Fibroblast of skin of back (primary cell): Measurements from ENCODE around the gene UPK2. TPM values are rescaled to one million over a fixed set of nuclear protein-coding genes. Genes with fewer than 3 reads are reported as not detected.

Source experiments
- DNase-seq: peaks from one replicate; pipeline ENCODE4 v3.0.0-alpha.2; 2013
- polyA plus RNA-seq, 2 experiments: library from polyadenylated mRNA; unstranded; fragments of 120-200 nt; gene quantifications; one replicate each; pipeline ENCODE4 v1.2.1, GENCODE V29; 2013; ENCODE audit not compliant: insufficient read length in 2 of 2

The UPK2 gene
- polyA plus RNA-seq (2013, experiment 1 of 2; ENCODE audit: insufficient read length), result 0.22 TPM
- polyA plus RNA-seq (2013, experiment 2 of 2; ENCODE audit: insufficient read length), result 0.13 TPM

- DNase-seq, result peak; percentile 75
Observed at GRCh38 chr11:118956094-118956846, at the start of gene UPK2. UPK2 (plus strand) TSS chr11:118956298; CDS start chr11:118956351, 53 bp downstream.

DNA sequence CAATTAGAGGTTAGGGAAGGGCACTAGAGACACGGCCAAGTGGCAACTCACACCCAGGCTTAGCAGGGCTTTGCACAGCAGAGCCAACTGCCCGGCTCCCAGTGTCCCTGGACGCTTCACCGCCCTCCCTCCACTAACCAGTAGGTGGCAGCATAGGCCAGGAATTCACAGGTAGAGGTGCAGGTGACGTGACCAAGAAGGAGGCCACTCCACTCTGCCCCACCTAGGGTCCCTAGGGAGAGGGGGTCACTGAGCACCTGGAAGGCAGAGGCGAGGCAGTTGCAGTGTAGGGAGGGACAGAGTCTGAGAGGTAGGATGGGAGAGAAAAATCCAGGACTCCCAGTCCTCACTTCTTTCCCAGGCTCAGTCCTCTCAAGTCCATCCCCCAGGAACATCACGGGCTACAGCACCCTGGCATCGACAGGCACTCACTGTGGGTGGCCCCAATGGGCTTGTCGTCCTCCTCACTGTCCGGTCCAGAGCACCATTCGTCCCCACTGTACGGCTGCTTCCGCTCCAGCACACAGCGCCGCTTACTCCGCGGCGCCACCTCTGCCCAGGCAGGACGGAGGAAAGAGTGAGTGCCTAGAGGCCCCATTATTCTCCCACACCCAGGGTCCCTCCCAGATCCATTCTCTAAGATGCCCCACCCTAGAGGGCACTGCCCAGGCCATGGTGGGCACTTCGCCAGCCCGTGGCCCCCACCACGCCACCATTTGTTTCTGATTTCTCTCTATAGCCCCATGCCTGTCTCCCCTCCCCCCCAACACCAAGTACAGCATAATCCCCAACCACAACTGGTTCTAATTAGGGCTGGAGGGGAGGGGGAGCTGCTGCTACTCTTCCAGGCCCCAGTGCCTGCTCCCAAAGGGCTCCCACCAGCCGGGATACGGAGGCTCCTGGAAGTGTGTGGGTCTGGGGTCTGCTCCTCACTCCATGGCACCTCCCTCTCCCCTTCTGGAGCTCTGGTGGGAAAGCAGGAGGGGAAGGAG lies 48.8 kb upstream of the UPK2 start:
- peak; percentile 73 for DNase-seq

- DNase-seq, result no peak
Observed at GRCh38 chr11:118908264-118908663, 47.8 kb upstream of the UPK2 start.

DNA sequence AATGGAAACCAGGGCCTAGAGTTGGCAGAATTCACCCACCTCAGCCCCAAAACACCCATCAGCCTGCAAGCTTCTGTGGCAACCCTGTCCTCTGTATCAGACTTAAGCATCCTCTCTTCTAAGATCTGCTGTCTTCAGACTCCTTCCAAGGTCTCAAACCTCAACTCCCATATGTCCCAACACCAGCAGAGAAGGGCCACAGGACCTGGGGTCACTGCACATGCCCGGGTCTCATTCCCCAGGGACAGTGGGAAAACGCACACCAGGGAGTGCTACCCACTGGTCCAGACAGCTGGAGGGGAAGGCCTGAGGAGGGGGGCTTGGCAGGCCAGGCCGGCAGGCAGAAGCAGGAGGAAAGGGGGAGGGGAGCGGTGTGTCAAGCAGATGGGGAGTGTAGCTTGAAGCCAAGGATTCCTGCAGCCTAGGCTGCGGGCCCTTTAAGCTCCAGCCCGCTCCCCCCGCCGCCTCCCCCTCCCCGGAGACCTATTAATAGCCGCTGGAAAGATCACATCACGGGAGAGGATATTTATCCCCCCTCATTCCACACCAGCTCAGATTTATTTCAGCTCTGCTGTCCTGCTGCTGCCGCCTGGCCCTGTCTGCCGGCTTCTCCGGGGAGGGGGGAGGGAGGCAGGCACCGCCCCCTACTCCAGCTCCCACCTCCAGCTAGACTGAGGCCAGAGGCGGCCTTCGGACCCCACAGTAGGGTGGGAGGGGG lies 47.0 kb upstream of the UPK2 start:
- peak; percentile 97 for DNase-seq

GRCh38 chr11:118909619-118910308 lies 46.3 kb upstream of the UPK2 start:
- no peak for DNase-seq

GRCh38 chr11:118910309-118911112 lies 45.6 kb upstream of the UPK2 start:
- DNase-seq, result peak; percentile 92

DNA sequence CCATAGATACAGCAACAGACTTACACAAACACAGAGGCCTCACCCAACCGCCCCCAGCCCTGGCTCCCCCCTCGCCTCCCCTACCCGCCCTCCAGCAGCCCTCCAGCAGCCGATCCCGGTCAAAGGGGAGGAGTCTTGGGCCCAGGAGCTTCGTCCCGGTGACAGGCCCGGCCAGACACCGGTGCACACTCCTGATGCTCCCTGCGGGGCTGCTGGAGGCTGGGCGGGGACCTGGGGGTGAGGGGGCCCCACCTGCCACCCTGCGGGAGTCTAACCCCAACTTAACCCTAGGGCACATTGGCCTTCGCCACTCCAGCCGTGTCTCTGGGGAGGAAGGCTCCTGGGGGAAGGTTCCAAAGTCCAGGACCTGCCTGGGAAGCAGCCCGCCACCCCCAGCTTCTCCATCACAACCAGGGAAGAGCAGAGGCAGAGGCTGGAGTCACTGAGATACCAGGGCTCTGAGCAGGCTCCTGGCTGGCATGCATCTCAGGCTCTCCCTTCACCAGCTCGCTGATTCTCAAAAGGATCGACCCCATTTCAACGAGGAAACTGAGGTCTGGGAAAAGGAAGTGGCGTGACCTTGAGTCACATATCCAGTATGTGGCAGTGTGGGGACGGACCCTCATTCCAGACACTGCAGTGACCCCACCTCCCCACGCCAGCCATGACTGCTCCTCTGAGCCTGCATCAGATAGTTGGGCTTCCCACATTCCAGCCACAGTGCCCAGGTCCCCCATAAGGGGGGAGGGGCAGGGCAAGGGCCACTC lies 44.8 kb upstream of the UPK2 start:
- DNase-seq, result peak; percentile 82

DNA sequence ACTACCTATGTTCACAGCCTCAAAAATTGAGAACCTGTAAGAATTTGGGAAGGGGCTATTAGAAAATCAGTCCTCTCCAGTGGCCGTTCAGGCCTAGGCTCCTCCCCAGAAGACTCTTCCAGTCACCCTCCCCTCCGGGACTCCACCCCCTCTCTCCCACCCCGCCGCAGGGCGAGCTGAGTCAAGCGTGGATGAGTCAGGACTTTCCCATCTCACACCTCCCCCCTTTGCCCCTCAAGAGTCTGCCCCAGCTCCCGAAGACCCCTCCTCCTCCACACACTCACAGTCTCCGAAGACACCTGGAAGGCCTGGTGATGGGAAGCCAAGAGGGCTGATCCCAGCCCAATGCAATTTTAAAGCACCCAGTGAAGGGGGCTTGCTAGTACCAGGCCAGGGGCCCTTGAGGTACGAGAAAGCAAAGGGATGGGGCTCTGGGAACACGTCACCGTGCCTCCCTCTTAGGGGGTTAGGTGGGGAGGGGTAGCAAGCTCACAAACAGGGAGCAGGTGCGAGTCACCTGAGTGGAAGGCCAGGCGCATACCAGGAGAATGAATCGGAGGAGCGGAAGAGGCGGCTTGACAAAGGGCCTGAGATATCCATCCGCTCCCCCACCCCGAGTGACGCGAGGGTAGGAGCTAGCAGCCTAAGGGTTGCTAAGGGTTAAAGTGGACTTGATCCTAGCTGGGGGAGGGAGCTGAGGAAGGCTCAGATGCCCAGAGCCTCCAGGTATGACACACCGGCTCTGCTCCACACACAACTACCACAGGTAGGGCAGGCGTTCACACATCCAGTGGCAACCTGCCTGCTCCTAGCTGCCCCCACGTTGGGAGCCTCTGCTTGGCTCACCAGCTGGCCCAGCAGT lies 44.0 kb upstream of the UPK2 start:
- peak; percentile 95 for DNase-seq

GRCh38 chr11:118912742-118913410 lies 43.2 kb upstream of the UPK2 start:
- DNase-seq, result no peak

DNA sequence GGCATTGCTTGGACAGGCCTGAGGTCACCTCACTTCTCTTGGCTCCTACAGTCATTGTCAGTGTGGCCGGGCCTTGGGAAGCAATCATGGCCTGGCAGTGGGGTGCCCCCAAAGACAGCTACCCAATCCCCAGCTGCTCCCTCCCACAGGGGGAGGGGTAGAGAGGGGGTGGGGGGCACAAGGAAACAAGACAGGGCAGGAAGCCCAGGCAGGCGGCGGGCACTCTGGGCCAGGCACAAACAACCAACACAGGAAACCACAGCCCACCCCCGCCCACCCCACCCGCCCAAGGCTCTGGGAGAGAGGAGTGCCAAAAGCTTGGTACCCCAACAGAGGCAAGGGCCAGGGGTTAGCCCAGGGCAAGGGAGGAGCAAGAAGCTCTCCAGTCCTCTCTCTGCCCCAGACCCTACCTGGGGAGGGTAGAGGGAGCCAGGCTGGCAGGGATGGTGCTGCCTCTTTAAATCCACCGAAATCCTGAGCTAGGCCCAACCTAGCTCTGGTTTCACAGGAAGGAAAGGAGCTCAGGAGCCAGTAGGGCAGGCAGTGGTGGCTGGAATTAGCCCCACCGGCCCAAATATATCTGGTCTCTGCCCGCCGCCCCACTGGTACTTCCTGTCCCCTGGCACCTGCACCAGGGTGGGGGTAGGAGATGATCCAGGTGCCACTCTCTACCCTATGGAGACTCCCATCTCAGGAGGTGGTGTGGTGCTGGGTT lies 42.5 kb upstream of the UPK2 start:
- no peak for DNase-seq

GRCh38 chr11:118914178-118914918 lies 41.8 kb upstream of the UPK2 start:
- no peak for DNase-seq

GRCh38 chr11:118914987-118915386 lies 41.1 kb upstream of the UPK2 start:
- DNase-seq, result no peak

DNA sequence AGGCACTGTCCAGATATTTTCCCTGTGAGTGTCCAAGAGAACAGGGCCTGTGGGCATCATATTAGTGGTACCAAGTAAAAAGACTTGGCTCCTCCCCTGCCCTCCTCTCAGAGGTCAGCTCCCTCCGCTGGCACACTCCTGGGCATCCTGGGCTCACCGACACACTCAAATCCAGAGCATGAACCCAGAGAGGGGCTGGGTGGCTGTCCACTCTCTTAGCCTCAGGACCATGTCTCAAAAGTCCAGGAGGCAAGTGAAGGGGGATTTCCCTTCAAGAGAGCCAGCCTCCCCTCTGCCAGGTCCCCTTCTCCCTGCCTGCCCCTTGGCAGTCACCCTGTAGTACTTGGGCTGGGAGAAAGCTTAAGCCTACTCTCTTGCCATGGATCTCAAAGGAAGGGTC lies 40.7 kb upstream of the UPK2 start:
- DNase-seq, result no peak

DNA sequence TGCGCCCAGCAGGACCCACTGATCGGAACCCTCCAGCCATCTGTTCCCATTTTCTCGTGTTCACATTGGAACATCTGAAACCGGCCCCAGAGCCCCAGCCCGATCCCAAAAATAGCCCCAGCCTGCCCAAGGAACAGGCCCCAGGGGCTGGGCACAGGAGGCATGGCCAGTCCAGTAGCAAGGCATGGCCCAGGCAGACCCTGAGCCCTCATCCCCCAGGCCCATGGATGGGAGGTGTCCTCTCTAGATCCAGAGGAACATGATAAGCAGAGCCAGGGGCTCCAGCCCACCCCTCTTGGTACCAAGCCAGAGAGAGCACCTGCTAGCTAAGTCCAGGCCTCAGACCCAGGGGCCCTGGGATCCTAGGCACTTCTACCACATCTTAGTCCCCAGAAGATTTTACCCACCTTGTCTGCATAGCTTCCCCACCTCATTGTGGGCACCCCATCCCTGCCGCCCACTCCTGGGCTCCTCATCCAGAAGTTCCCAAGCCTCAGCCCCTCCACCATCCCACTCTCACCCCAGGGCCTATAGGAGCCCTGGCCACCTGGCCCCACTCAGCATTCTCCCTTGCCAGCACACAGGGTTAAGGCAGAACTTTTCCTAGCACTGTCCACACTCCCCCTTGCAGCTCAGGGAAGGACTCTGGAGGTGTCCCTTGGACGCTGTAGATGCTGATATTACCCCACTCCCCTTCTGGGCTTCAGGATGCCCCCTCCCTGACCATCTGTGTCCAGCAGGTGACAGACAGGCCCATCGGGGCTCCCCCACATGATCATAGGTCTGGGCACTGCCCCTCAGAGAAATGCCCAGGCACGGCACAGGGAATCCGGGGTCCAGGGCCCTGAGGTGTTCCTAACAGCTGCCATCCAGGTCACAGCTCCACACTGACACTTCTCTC lies 39.9 kb upstream of the UPK2 start:
- no peak for DNase-seq

GRCh38 chr11:118916842-118917388 lies 39.2 kb upstream of the UPK2 start:
- peak; percentile 88 for DNase-seq
